ELR (cell line): ENCODE results near the gene ULBP3.

Source experiments
- DNase-seq: peaks from one replicate; pipeline ENCODE4 v3.0.0-alpha.2; 2015; ENCODE audit warnings: low read depth

ULBP3 gene

DNA sequence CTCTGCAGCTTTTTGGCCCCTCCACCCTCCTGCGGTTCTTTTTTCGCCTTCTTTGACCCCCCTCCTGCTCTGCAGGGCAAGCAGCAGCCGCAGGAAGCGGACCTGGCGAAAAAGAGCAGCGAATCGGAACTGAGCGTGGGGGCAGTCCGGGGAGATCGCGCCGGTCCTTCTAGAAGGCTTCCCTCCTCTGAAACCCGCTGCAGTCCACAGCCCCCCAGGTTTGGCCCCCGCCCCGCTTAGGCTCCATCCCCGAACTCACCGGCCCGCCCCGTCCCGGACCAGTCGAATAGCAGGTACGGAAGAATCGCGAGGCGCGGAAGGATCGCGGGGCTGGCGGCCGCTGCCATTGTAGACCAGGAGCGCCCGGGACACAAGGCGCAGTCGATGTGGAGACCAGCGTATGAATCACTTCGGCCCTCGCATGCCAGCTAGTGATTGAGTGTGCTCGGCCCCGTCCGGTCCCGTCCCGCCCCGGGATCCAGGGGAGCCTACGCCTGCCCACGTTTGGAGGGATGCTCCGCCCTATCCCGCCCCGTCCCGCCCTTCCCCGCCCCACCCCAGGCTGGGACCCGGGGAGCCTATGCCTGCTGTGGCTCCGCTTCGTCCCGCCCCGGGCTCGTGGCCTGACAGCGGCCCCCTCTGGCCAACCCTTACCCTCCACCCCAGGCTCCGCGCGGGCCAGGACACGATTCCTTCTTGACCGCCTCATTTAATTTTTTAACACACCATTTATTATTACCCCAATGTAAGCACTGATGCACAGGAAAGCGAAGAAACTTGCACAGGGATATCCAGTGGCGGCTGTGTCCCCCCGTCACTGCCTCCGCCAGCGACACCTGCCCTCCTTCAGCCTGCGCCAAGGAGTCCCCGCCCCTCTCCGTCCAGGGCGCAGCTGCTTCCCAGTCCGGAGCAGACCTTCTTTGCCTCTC, at the start of gene ULBP3:
TSS of gene ULBP3 (minus strand) at position 402 of the 929 bp plus-strand sequence. CDS start at position 347, 55 bp downstream.
- DNase-seq = peak; percentile 97

DNA sequence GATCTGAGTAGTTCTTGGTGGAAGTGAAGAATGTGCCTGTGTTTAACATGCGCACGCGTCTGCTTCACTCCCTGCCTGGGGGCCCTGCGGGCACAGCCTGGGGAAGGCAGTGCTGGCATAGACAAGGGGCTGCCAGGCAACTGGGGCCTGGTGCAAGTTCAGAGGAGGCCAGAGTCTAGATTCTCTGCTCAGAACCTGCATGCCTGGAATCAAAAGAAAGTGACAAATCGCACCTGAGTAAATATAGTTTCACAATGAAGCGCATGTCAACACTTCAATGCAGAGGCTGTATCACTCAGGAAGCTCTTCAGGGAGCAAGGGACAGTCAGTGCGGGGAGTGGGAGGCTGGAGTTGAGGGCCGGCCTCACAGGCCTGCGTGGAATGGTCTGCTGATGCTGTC, 49.7 kb upstream of the ULBP3 start:
- no peak for DNase-seq

GRCh38 chr6:150118203-150118602, 49.3 kb upstream of the ULBP3 start:
- no peak for DNase-seq

GRCh38 chr6:150116200-150116800, 47.4 kb upstream of the ULBP3 start:
- no peak for DNase-seq

GRCh38 chr6:150115769-150116168, 46.8 kb upstream of the ULBP3 start:
- no peak for DNase-seq

- DNase-seq = no peak
Measured at GRCh38 chr6:150112233-150112632, 43.3 kb upstream of the ULBP3 start.

DNA sequence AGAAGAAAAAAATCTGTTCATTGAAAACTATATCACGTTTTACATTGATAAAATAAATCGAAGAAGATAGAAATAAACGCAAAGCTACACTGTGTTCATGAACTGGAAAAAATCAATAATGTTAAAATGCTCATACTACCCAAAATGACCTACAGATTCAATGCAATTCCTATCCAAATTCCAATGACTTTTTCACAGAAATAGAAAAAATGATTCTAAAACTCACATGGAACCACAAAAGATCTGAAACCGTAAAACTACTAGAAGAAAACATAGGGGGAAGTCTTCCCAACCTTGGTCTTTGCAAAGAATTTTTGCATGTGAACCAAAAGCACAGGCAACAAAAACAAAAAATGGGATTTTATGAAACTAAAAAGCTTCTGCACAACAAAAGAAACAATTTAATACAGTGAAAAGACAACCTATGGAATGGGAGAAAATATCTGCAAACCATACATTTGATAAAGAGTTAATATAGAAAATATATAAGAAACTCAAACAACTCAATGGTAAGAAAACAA, 33.9 kb upstream of the ULBP3 start:
- DNase-seq = no peak

DNA sequence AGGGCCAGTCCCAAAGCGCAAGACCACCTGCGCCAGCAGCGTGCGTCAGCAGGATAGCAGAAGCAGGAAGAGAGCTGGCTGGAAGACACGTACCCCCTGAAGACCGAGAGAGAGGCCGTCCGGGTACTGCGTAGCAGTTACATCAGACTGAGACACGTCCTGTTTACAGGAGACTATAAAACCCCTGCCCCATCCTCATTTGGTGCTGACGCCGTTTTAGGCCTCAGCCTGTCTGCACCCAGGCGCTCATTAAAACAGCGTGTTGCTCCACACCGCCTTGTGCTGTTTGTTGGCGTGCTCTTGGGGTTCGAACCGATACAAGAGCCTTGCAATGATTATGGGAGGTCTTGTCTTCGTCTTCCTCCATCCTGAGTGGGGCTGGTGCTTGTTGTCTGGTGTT, 31.8 kb upstream of the ULBP3 start:
- no peak for DNase-seq

DNA sequence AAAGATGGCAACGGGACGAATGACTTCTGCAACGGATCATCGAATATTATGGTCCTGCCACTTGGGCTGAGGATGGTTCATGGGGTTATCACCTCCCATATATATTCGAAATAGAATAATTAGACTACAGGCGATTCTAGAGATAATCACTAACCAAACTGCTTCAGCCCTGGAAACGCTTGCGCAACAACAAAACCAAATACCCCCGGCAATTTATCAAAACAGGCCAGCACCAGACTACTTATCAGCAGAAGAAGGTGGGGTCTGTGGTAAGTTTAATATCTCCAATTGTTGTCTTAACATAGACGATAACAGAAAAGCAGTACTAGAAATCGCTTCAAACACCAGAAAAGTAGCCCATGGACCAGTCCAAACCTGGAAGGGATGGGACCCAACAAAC, 31.0 kb upstream of the ULBP3 start:
- no peak for DNase-seq

DNA sequence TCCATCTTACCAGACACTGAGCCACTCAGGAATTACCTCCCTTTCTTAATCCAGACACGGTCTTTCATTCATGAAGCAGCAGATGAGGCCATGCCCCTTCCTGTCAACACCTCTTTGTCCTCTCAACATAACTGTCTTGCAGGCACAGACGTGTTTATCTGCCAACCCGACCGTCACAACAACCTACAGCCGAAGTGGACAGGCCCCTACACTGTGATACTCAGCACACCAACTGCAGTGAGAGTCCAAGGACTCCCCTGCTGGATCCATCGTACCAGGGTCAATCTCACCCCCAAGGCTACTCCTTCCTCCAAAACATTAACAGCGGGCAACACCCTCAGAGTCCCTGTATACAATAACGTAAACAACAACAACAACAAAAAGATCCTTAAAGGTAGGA, 30.6 kb upstream of the ULBP3 start:
- no peak for DNase-seq

DNA sequence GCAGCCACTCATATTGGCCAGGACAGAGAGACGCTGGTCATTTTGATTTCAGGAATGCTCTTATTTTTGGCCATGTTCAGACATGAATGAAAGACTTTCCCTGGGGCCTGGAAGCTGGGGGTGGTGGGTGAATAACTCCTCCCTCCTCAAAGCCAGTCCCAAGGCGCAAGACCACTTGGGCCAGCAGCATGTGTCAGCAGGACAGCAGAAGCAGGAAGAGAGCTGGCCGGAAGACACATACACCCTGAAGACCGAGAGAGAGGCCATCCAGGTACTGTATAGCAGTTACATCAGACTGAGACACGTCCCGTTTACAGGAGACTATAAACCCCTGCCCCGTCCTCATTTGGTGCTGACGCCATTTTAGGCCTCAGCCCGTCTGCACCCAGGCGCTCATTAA, 29.2 kb upstream of the ULBP3 start:
- DNase-seq = no peak

GRCh38 chr6:150093397-150093796, 24.5 kb upstream of the ULBP3 start:
- DNase-seq = no peak

DNA sequence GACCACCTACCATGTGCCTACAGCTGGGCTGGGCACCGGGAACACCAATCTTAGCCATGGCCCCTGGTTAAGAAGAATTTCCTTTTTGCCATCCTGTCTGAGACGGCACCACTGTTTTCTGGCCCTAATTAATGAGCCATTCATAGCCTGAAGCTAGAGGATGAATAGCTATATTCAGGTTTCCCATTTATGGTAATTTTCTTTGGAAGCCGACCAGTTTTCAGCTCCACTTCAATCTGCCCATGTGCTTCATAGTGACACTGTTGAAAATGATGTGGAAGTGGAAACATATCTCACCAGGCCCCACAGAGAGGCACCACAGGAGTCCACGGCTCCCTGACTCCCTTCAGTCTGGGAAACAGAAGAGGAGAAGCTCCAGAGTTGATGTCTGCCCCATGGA, 22.6 kb upstream of the ULBP3 start:
- no peak for DNase-seq

DNA sequence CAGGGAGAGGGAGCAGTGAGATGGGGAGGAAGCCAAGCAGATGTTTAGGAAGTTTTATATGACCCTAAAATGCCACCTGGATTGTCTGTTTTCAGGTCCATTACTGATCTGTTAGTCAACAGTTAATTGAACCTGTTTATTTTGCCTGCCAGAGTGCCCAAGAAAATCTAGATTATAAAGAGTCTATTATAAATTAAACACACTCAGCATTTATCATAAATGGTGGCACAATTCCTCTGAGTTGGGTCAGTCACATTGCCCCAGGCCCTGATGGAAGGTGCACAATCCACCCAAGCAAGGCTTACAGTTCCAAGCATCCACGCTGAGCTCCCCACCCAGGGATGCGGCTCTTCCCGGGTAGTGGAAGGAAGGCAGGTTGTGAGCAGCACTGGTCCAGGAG, 21.4 kb upstream of the ULBP3 start:
- DNase-seq = no peak

GRCh38 chr6:150088481-150089154, 19.7 kb upstream of the ULBP3 start:
- no peak for DNase-seq

- DNase-seq = no peak
Measured at GRCh38 chr6:150087336-150087735, 18.4 kb upstream of the ULBP3 start.

GRCh38 chr6:150086026-150086425, 17.1 kb upstream of the ULBP3 start:
- no peak for DNase-seq

GRCh38 chr6:150084426-150084825, 15.5 kb upstream of the ULBP3 start:
- no peak for DNase-seq

- DNase-seq = no peak
Measured at GRCh38 chr6:150083839-150084238, 14.9 kb upstream of the ULBP3 start.

- DNase-seq = no peak
Measured at GRCh38 chr6:150081702-150082101, 12.8 kb upstream of the ULBP3 start.

GRCh38 chr6:150079604-150080003, 10.7 kb upstream of the ULBP3 start:
- peak; percentile 28 for DNase-seq

- peak; percentile 9 for DNase-seq
Measured at GRCh38 chr6:150078788-150079187, 9.9 kb upstream of the ULBP3 start.
